Calu3 (cell line): ENCODE measurements around the gene CROCC2. TPM values are rescaled to one million over a fixed set of nuclear protein-coding genes. Genes with fewer than 3 reads are reported as not detected.

Experiments
- BruUV-seq: library from RNA; stranded (reverse); fragments of 400-500 nt; replicated peaks from 2 replicates; lab custom pipeline; 2021; lab: Mats Ljungman, UMichigan
- CTCF ChIA-PET: fragments of 300-600 bp; sonication (Branson Sonifier 250); formaldehyde crosslinking; loops from one replicate; lab custom pipeline; 2022; ENCODE audit warnings: antibody characterized with exemption; lab: Charles Lee
- DNase-seq: peaks from one replicate; pipeline ENCODE4 v3.0.0; 2022
- H3K27ac Mint-ChIP-seq: one replicate; pipeline ENCODE4 v1.8.0; 2022; ENCODE audit warnings: mixed read lengths; ENCODE audit not compliant: unreplicated experiment
- H3K27me3 Mint-ChIP-seq: one replicate; pipeline ENCODE4 v1.8.0; 2022; ENCODE audit warnings: mixed read lengths; ENCODE audit not compliant: unreplicated experiment
- H3K36me3 Mint-ChIP-seq: one replicate; pipeline ENCODE4 v1.8.0; 2022; ENCODE audit warnings: mild to moderate bottlenecking, moderate library complexity, mixed read lengths; ENCODE audit not compliant: insufficient read depth, unreplicated experiment
- H3K4me1 Mint-ChIP-seq: one replicate; pipeline ENCODE4 v1.8.0; 2022; ENCODE audit warnings: mild to moderate bottlenecking, low read depth, mixed read lengths; ENCODE audit not compliant: unreplicated experiment
- H3K4me3 Mint-ChIP-seq: one replicate; pipeline ENCODE4 v1.8.0; 2022; ENCODE audit warnings: mild to moderate bottlenecking, low read depth, moderate library complexity, mixed read lengths; ENCODE audit not compliant: unreplicated experiment
- H3K9me3 Mint-ChIP-seq: one replicate; pipeline ENCODE4 v1.8.0; 2022; ENCODE audit warnings: low read depth, mixed read lengths; ENCODE audit not compliant: unreplicated experiment
- intact Hi-C: fragments of 100-400 bp; cut with micrococcal nuclease; formaldehyde crosslinking; loops from one replicate; pipeline ENCODE4 v1.10.0; 2022; ENCODE audit not compliant: unreplicated experiment
- total RNA-seq: library from RNA; stranded (reverse); gene quantifications from 2 replicates; pipeline ENCODE4 v1.2.3, GENCODE V29; 2022
- TF ChIP-seq, protein P1 (sequence below): fragments of 200-600 bp; IDR thresholded peaks from one replicate; pipeline ENCODE4 v1.8.0; 2022; ENCODE audit warnings: antibody characterized with exemption; ENCODE audit not compliant: unreplicated experiment

The CROCC2 gene
- total RNA-seq, 1 experiment from 2014 or later = not detected

GRCh38 chr2:240966906-240967680, 61.0 kb downstream of the CROCC2 start:
- Mint-ChIP-seq H3K4me1 (no peaks in the 10 kb centered on the region), H3K27me3 (peaks cover 40% of the 10 kb centered on the region), H3K9me3 (no peaks in the 10 kb centered on the region), H3K27ac (no peak overlapping the region), H3K36me3 (no peaks in the 10 kb centered on the region), H3K4me3 (no peak overlapping the region)
- intact Hi-C loops = no loop called here
- no TSS peak for BruUV-seq
- DNase-seq = no peak
- TF ChIP-seq, protein P1, sequence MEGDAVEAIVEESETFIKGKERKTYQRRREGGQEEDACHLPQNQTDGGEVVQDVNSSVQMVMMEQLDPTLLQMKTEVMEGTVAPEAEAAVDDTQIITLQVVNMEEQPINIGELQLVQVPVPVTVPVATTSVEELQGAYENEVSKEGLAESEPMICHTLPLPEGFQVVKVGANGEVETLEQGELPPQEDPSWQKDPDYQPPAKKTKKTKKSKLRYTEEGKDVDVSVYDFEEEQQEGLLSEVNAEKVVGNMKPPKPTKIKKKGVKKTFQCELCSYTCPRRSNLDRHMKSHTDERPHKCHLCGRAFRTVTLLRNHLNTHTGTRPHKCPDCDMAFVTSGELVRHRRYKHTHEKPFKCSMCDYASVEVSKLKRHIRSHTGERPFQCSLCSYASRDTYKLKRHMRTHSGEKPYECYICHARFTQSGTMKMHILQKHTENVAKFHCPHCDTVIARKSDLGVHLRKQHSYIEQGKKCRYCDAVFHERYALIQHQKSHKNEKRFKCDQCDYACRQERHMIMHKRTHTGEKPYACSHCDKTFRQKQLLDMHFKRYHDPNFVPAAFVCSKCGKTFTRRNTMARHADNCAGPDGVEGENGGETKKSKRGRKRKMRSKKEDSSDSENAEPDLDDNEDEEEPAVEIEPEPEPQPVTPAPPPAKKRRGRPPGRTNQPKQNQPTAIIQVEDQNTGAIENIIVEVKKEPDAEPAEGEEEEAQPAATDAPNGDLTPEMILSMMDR = no peak
- CTCF ChIA-PET = no interaction called here

DNA sequence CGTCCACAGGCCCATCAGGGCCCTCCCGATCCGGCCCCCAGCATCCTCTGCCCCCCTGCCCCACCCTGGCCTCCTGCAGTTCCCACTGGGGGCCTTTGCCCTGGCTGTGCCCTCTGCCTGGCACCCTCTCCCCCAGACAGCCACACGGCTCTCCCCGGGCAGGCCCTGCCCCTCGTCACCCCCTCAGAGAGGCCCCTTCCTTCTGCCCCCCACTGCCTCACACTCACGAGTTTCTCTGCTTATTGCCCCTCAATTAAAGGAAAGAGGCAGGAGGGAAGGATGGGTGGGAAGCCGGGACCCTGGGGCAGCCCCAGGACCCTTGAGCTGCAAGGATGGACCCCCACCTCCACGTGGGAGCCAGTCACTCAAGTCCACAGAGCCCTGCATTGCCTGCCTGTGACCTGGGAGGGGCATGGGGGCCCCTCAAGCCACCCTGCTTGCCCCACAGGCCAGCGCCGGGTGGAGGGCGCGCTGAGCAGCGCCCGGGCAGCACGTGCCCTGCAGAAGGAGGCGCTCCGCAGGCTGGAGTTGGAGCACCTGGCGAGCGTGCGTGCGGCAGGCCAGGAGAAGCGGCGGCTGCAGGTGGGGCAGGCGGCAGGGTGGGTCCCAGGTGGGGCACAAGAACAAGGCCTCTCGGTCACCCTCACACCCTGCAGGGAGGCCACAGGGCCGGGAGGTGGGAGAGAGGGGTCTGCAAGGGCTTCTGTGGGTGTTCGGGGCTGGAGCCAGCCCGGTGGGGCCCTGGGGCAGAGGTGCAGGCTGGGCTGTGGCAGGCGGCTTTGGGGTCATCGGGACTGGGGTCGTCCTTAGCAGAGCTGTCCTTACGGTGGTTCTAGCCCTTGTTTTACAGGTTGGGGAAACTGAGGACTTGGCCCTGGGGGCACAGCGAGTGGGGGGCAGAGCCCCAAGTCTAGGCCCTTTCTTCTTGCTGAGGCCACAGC, 61.8 kb downstream of the CROCC2 start:
- no peak for DNase-seq
- no TSS peak for BruUV-seq
- CTCF ChIA-PET = interaction anchor here (0.7 kb wide), 1 partner anchor 904 kb away, joined by 5 read pairs; no protein-coding TSS in a partner anchor
- peaks cover 49% of the 10 kb centered on the region for H3K27me3 Mint-ChIP-seq
- H3K4me1 Mint-ChIP-seq = no peaks in the 10 kb centered on the region
- no peaks in the 10 kb centered on the region for H3K9me3 Mint-ChIP-seq
- H3K36me3 Mint-ChIP-seq = no peaks in the 10 kb centered on the region
- TF ChIP-seq, protein P1 = no peak
- no peak overlapping the region for H3K27ac Mint-ChIP-seq
- H3K4me3 Mint-ChIP-seq = no peak overlapping the region
- intact Hi-C loops = no loop called here

DNA sequence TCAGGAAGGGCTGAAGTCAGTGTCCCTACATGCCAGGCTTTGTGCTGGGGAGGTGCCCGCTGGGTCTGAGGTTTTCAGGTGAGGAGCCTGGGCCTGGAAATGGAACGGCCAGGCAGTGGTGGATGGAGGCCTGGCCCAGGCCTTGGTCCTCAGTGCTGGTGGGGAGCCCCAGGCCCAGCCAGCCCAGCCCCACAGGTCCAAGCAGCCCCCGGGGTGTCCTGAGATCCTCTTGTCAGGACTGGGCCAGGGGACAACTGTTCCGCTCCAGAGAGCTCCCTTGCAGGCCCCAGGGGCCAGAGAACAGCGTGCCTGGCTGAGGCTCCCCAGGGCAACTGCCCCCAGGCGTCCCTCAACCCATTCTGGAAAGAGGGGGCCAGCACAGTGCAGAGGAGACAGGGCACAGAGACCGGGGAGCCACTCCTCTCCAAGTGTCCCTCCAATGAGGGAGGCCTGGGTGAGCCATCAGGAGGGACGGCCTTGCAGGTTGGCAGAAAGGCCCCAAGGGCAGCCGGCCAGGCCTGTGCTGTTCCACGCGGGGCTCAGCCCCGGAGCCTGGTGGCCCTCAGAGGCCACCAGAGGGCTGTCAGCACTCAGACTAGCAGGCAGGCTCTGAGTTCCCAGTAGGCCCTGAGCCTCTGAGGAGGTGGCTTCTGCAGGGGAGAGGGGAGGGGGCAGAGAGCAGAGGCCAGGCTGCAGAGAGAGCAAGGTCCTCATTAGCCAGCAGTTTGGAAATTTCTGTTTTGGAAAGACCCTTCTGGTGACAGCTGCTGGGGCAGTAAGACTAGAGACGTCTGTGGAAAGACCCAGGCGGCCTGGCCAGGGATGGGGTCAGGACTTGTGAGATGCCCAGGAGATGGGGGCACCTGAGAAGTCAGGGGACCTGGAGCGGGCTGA, 62.8 kb downstream of the CROCC2 start:
- Mint-ChIP-seq H3K27me3 (peaks cover 59% of the 10 kb centered on the region), H3K4me3 (no peak overlapping the region), H3K36me3 (no peaks in the 10 kb centered on the region), H3K27ac (no peak overlapping the region), H3K4me1 (no peaks in the 10 kb centered on the region), H3K9me3 (no peaks in the 10 kb centered on the region)
- BruUV-seq = no TSS peak
- DNase-seq = no peak
- CTCF ChIA-PET = no interaction called here
- intact Hi-C loops = no loop called here
- TF ChIP-seq, protein P1 = no peak

DNA sequence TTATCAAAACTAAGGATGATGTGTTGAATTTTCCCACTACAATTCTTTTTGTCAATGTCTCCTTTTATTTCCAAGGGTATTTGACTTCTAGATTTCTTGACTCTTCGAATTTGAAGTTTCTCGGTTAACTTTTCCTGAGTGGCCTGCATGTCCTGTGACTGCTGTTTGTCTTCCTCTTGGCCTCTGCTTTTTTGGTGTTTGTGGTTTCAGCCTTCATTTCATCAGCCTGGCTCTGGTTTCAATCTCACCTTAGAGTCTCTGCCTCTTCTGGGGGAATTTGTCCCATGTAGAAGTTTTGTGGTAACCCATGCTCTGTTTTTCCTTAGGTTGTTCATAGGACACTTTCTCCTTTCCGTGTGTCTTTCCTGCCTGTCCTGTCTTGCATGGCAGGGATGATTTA, 64.0 kb downstream of the CROCC2 start:
- no peaks in the 10 kb centered on the region for H3K4me1 Mint-ChIP-seq
- intact Hi-C loops = no loop called here
- no peak overlapping the region for H3K4me3 Mint-ChIP-seq
- TF ChIP-seq, protein P1 = no peak
- no peaks in the 10 kb centered on the region for H3K36me3 Mint-ChIP-seq
- DNase-seq = no peak
- CTCF ChIA-PET = no interaction called here
- BruUV-seq = no TSS peak
- no peak overlapping the region for H3K27ac Mint-ChIP-seq
- H3K9me3 Mint-ChIP-seq = no peaks in the 10 kb centered on the region
- peaks cover 60% of the 10 kb centered on the region for H3K27me3 Mint-ChIP-seq
